HG03103 (cell line): ENCODE measurements around the gene KLHDC8B.
"Not testable (repeated sequence)": the region's sequence is repeated elsewhere in the genome, so short reads cannot be mapped to it uniquely, and the experiment has no call there.

Experiments
- ATAC-seq: cut with Tn5 transposase; IDR thresholded peaks from one replicate; pipeline ENCODE4 v1.9.1; 2021; ENCODE audit warnings: low read depth; ENCODE audit not compliant: unreplicated experiment

Gene KLHDC8B

DNA sequence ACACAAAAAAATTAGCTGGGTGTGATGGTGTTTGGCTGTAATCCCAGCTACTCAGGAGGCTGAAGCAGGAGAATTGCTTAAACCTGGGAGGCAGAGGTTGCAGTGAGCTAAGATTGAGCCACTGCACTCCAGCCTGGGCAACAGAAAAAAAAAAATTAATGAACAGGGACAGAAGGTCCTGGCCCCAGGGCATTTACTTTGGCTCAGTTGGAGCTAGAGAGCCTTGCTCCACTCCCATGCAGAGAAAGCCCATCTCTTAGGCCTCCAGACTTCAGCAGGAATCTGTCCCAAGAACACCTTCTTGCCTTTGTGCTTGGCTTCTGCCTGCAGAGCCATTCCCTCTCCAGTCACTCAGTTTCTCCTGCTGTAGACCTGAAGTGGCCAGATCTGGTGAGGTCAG, 8.7 kb downstream of the KLHDC8B start:
- no peak for ATAC-seq

GRCh38 chr3:49181351-49181750, 10.0 kb downstream of the KLHDC8B start:
- no peak for ATAC-seq

DNA sequence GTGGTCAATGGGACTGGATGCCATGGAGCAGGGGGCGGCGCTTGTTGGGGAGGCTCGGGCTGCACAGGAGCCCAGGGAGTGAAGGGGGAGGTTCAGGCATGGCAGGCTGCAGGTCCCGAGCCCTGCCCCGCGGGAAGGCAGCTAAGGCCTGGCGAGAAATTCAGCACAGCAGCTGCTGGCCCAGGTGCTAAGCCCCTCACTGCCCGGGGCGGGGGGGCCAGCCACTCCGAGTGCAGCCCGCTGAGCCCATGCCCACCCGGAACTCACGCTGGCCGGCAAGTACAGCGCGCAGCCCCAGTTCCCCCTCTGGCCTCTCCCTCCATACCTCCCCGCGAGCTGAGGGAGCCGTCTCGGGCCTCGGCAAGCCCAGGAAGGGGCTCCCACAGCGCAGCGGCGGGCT, 11.3 kb downstream of the KLHDC8B start:
- ATAC-seq, result no peak

DNA sequence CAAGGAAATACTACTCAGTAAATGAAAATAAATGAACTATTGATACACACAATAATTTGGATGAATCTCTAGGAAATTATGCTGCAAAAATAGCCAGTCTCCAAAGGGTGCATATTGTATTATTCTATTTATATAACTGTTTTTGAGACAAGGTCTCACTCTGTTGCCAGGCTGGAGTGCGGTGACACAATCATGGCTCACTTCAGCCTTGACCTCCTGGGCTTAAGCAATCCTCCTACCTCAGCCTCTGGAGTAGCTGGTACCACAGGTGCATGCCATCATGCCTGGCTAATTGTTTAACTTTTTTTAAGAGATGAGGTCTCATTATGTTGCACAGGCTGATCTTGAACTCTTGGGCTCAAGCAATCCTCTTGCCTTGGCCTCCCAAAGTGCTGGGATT, 12.5 kb downstream of the KLHDC8B start:
- no peak for ATAC-seq

DNA sequence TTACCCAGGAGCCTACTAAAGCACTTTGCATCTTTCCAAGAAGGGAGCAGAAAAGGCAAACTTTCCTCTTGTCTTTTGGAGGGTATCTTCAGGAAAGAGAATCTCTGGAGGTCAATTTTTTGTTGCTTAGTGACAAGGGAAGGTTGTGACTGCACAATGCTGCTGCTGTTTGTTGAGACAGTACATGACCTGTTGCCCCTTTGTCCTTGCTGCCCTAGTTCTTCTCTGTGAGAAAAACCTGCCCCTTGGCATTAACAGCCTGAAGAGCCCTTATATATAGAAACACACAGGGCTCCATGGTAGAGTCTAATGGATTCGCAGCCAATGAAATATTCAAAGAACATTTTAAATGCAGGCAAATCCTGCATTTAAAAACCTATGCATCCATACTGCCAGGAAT, 20.3 kb downstream of the KLHDC8B start:
- no peak for ATAC-seq

DNA sequence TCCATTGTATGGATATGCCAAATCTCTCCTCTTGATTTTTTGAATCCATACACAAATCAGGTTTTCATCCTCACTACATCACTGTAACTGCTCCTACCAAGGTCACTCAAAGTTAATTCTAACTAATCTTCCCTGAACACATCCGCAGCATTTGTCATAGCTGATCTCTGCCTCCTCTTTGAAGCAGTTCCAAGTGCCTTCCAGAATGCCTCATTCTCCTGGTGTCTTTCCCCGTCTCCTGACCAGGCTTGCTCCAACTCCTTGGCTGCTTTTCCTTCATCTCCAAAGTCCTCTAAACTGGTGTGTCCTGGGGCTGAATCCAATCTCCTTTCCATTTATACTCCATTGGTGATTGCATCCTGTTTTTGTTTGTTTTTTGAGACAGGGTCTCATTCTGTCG, 26.8 kb downstream of the KLHDC8B start:
- no peak for ATAC-seq

DNA sequence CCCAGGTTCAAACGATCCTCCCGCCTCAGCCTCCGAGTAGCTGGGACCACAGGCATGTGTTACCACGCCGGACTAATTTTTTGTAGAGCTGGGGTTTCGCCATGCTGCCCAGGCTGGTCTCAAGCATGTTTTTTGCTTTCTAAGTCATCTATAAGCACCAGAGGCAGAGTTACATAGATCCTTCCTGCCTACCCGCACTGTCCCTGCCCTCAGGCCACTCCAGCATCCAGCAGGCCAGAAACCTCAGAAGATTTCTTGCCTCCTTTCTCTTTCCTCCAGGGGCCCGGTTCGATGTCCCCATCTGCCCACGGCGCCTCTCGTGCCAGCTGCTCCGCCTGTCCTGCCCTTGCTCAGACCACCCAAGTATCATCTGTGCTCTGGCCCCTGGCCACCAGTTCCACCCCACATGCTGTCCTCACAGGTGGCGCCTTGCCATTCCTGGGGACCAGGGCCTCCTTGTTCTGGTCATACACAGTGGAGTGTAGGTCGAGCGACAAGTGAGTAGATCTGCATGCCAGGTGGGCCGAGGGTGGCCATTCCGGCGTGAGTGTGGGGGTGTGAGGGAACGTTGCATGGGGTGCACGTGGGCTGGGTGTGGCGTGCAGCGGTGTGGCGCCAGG, 27.3 kb downstream of the KLHDC8B start:
- ATAC-seq, result no peak

GRCh38 chr3:49199239-49199899, 28.0 kb downstream of the KLHDC8B start:
- ATAC-seq, result no peak

DNA sequence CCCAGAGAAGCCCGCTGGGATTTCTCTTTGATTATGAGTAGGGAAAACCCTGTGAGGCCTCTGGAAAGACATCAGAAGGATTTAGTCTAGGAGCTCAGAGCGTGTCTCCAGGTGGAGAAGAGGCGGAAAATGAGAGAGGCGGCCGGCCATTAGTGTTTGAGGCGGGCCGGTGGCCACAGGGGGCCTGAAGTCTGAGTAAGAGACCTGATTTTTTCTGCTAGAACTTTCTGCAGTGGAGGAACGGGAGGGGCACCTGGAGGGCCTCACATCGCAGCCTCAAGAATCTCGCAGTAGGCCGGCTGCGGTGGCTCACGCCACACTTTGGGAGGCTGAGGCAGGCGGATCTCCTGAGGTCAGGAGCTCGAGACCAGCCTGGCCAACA, 28.5 kb downstream of the KLHDC8B start:
- no peak for ATAC-seq

DNA sequence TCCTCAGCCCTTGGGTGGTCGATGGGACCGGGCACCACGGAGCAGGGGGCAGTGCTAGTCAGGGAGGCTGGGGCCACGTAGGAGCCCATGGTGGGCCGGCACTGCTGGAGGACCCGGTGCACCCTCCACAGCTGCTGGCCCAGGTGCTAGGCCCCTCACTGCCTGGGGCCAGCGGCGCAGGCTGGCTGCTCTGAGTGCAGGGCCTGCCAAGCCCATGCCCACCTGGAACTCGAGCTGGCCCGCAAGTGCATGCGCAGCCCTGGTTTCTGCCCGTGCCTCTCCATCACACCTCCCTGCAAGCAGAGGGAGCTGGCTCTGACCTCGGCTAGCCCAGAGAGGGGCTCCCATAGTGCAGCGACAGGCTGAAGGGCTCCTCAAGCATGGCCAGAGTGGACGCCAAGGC, 42.1 kb downstream of the KLHDC8B start:
- no peak for ATAC-seq

GRCh38 chr3:49213998-49214397, 42.6 kb downstream of the KLHDC8B start:
- no peak for ATAC-seq

DNA sequence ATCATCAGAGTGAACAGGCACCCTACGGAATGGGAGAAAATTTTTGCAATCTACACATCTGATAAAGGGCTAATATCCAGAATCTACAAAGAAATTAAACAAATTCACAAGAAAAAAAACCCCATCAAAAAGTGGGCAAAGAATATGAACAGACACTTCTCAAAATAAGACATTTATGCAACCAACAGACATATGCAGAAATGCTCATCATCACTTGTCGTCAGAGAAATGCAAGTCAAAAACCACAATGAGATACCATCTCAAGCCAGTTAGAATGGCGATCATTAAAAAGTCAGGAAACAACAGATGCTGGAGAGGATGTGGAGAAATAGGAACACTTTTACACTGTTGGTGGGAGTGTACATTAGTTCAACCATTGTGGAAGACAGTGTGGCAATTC, 45.3 kb downstream of the KLHDC8B start:
- not testable (repeated sequence) for ATAC-seq

DNA sequence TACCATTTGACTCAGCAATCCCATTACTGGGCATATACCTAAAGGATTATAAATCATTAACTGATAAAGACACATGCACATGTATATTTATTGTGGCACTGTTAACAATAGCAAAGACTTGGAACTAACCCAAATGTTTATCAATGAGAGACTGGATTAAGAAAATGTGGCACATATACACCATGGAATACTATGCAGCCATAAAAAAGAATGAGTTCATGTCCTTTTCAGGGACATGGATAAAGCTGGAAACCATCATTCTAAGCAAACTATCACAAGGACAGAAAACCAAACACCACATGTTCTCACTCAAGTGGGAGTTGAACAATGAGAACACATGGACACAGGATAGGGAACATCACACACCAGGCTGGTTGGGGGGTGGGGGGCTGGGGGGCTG, 45.7 kb downstream of the KLHDC8B start:
- ATAC-seq, result not testable (repeated sequence)

DNA sequence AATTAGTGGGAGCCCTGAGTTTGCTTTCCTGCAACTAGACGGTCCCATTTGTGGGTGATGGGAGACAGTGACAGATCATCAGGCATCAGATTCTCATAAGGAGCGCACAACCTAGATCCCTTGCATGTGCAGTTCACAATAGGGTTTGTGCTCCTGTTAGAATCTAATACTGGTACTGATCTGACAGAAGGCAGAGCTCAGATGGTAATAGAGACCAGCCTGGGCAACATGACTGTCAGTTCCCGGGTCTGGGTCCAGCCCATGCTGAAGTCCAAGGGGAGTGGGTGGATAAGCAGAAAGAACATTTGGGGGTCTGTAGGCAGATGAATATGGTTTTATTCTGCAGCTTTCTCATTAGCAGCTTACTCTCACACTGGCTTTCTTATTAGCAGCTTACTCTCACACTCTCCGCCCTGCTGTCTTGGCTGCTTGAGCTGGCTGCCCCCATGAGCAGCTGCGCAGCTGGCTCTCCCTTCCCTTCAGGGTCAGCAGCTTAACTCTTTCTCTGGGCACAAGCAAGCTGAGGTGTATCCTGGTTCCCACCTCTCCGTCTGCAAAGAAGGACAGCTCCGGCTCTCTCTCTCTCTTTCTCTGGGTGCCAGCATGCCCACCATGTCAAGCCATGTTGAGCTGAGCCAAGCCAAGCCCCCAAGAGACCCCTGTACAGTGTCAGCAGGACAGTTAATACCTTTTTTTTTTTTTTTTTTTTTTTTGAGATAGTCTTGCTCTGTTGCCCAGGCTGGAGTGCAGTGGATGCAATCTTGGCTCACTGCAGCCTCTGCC, 46.5 kb downstream of the KLHDC8B start:
- no peak for ATAC-seq

DNA sequence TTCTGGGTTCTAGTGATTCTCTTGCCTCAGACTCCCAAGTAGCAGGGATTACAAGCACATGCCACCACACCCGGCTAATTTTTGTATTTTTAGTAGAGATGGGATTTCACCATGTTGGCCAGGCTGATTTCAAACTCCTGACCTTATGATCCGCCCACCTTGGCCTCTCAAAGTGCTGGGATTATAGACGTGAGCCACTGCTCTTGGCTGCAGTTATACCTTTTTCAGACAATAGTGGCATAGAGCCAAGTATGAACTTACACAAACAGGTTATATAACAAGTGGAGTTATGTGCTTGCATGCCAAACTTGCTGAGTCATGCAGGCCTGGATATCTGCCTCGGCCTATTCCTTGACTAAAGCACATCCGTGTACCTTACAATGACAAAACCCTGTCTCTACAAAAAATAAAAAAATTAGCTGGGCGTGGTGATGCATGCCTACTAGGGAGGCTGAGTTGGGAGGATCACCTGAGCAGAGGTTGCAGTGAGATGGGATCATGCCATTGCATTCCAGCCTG, 47.1 kb downstream of the KLHDC8B start:
- ATAC-seq, result not testable (repeated sequence)

GRCh38 chr3:49219132-49219531, 47.7 kb downstream of the KLHDC8B start:
- no peak for ATAC-seq

- ATAC-seq, result not testable (repeated sequence)
Observed at GRCh38 chr3:49220985-49221563, 49.7 kb downstream of the KLHDC8B start.

DNA sequence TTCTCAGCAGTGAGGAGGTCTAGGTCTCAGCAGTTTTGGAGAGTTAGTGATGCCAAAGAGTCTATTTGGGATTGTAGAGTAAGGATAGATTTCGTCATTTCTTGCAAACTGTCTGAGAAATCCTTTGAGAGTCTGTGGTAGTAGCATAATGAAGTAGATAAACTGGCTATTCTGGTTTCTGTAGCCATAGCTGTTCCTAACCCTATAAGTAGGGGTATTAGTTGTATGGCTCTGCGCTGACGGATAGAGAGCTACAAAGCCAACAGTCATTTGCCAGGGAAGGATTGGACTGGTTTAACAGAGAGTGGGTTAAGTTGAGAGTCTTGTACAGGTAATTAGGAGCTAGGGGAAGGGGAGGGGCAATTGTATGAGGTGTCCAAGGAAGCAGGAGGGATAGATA, 50.6 kb downstream of the KLHDC8B start:
- ATAC-seq, result no peak
